GM12878 (cell line): ENCODE data around the gene AFG1L. TPM values are rescaled to one million over a fixed set of nuclear protein-coding genes. Genes with fewer than 3 reads are reported as not detected.

Source experiments
- ATAC-seq: fragments of 200-7000 bp; cut with Tn5 transposase; 3 replicates; pipeline ENCODE4 v1.9.1; 2020; ENCODE audit warnings: mild to moderate bottlenecking, moderate library complexity
- BruUV-seq: library from RNA; stranded (reverse); fragments of 400-500 nt; replicated peaks from 2 replicates; lab custom pipeline; 2021; lab: Mats Ljungman, UMichigan
- CTCF ChIA-PET: fragments of 300-600 bp; sonication (Branson Sonifier 250); formaldehyde crosslinking; extraction: SDS; loops from one replicate; lab custom pipeline; 2021; ENCODE audit warnings: inconsistent platforms; lab: Yijun Ruan, JAX
- POLR2A ChIA-PET: fragments of 350-600 bp; formaldehyde crosslinking; extraction: SDS; loops from one replicate; lab custom pipeline; 2021; ENCODE audit warnings: inconsistent platforms; lab: Charles Lee
- RAD21 ChIA-PET: fragments of 300-600 bp; sonication (Branson Sonifier 250); formaldehyde crosslinking; loops from one replicate; lab custom pipeline; 2023; ENCODE audit warnings: antibody characterized with exemption; ENCODE audit not compliant: unreplicated experiment; lab: Charles Lee
- SMC1A ChIA-PET: fragments of 300-600 bp; sonication (Branson Sonifier 250); formaldehyde crosslinking; loops from one replicate; lab custom pipeline; 2023; ENCODE audit not compliant: unreplicated experiment, uncharacterized antibody; lab: Charles Lee
- DNase-seq: peaks from one replicate; pipeline ENCODE4 v3.0.0-alpha.2; 2011; ENCODE audit warnings: low read depth, low spot score
- FAIRE-seq: peaks from 3 replicates; lab custom pipeline; 2011; peaks lifted over from hg19 to GRCh38; lab: Jason Lieb, UNC
- H2AFZ ChIP-seq: 2 replicates; pipeline ENCODE4 v1.6.0; 2011; ENCODE audit warnings: low read depth, low read length, control low read depth; ENCODE audit not compliant: control insufficient read depth
- H3K27ac ChIP-seq: 2 replicates; pipeline ENCODE4 v1.5.1; 2011; ENCODE audit warnings: control low read depth; ENCODE audit not compliant: control insufficient read depth, insufficient read depth
- H3K27me3 ChIP-seq, 2 experiments: replicated peaks in 1 of 2; 2 replicates each; pipeline versions ENCODE4 v1.6.0 to v1.6.1; 2011; ENCODE audit warnings: low read length in 1 of 2; ENCODE audit not compliant: control insufficient read depth in 2 of 2, insufficient read depth in 2 of 2
- H3K36me3 ChIP-seq, 2 experiments: 2 replicates each; pipeline ENCODE4 v1.5.1; 2011; ENCODE audit warnings: low read length in 1 of 2; ENCODE audit not compliant: control insufficient read depth in 2 of 2, insufficient read depth in 2 of 2
- H3K4me1 ChIP-seq: 2 replicates; pipeline ENCODE4 v1.6.1; 2011; ENCODE audit warnings: mild to moderate bottlenecking, low read length, moderate library complexity, mixed read lengths; ENCODE audit not compliant: control insufficient read depth, insufficient read depth
- H3K4me2 ChIP-seq: 2 replicates; pipeline ENCODE4 v1.6.0; 2011; ENCODE audit warnings: control low read depth; ENCODE audit not compliant: control insufficient read depth, insufficient read depth
- H3K4me3 ChIP-seq: fragments of 200-600 bp; sonication (generic); 2 replicates; pipeline ENCODE4 v1.5.1; 2016
- H3K79me2 ChIP-seq: 2 replicates; pipeline ENCODE4 v1.6.0; 2011; ENCODE audit warnings: low read length; ENCODE audit not compliant: control insufficient read depth, insufficient read depth
- H3K9ac ChIP-seq: 2 replicates; pipeline ENCODE4 v1.8.0; 2011; ENCODE audit warnings: low read length, control low read depth, mixed read lengths; ENCODE audit not compliant: control insufficient read depth, insufficient read depth
- H3K9me3 ChIP-seq: replicated peaks from 3 replicates; pipeline ENCODE4 v1.5.1; 2011; ENCODE audit warnings: mild to moderate bottlenecking, low read length; ENCODE audit not compliant: control insufficient read depth, insufficient read depth
- H4K20me1 ChIP-seq: 2 replicates; pipeline ENCODE4 v1.6.0; 2011; ENCODE audit not compliant: control insufficient read depth, insufficient read depth
- BMI1 ChIP-seq: fragments of 450-650 bp; IDR thresholded peaks from 2 replicates; pipeline ENCODE4 v1.6.1; 2016; ENCODE audit warnings: mild to moderate bottlenecking, moderate library complexity, borderline replicate concordance
- ELK1 ChIP-seq: IDR thresholded peaks from 2 replicates; pipeline ENCODE4 v1.6.1; 2012; ENCODE audit warnings: low read depth, low read length, improper control_type of control experiment
- NKRF ChIP-seq: fragments of 450-650 bp; conservative IDR thresholded peaks from 2 replicates; pipeline ENCODE4 v1.6.1; 2017; ENCODE audit warnings: mild to moderate bottlenecking, moderate library complexity
- NR2C2 ChIP-seq: IDR thresholded peaks from 2 replicates; pipeline ENCODE4 v1.6.1; 2011; ENCODE audit warnings: borderline replicate concordance, low read depth; ENCODE audit not compliant: control insufficient read depth, insufficient read length
- RCOR1 ChIP-seq: conservative IDR thresholded peaks from 2 replicates; pipeline ENCODE4 v1.6.1; 2012; ENCODE audit warnings: low read depth, low read length, improper control_type of control experiment
- YBX1 ChIP-seq: fragments of 450-650 bp; IDR thresholded peaks from 2 replicates; pipeline ENCODE4 v1.6.1; 2016; ENCODE audit warnings: antibody characterized with exemption
- ZBTB40 ChIP-seq: fragments of 450-650 bp; IDR thresholded peaks from 2 replicates; pipeline ENCODE4 v1.6.1; 2016; ENCODE audit warnings: mild to moderate bottlenecking, moderate library complexity, borderline replicate concordance
- WGBS: methylation state at CpG from one replicate; pipeline ENCODE4 v1.1.6; 2016; ENCODE audit warnings: low lambda C conversion rate; ENCODE audit not compliant: insufficient replicate concordance, insufficient coverage; ENCODE audit errors: missing lambda C conversion rate; 5-methylcytosine and 5-hydroxymethylcytosine counted together
- in situ Hi-C: fragments of 300-500 bp; cut with MboI; formaldehyde crosslinking; loops from 9 replicates; pipeline ENCODE4 v1.14.3; 2018; ENCODE audit warnings: mixed read lengths
- intact Hi-C: fragments of 100-400 bp; cut with micrococcal nuclease; formaldehyde crosslinking; loops from one replicate; pipeline ENCODE4 v1.14.2; 2022; ENCODE audit not compliant: unreplicated experiment
- polyA plus RNA-seq, 11 experiments: library from polyadenylated mRNA; depleted of rRNA in 4 of 11; unstranded in 6 of 11; stranded (reverse) in 5 of 11; fragments of >200 nt; fragmentation: Nextera tagmentation in 4 of 11; fragmentation: Illumina TruSeq in 1 of 11; extraction: Ambion mirVana in 4 of 11; extraction: Trizol in 1 of 11; gene quantifications; 1 replicate in 1 of 11; 2 replicates in 10 of 11; pipeline versions ENCODE4 v1.2.1 to v1.2.3, GENCODE V29; 2011 to 2016; ENCODE audit warnings: inconsistent platforms in 2 of 11, missing spikeins in 2 of 11, low read depth in 1 of 11
- total RNA-seq, 4 experiments: library from RNA; depleted of rRNA in 3 of 4; stranded (reverse); fragments of >200 nt in 3 of 4; fragmentation: Illumina TruSeq in 1 of 4; extraction: Trizol in 1 of 4; gene quantifications; 2 replicates each; pipeline versions ENCODE4 v1.2.1 to v1.2.3, GENCODE V29; 2013 to 2021

Gene AFG1L
- total and polyA plus RNA-seq, 10 of the 15 experiments (the other 5 are each of a cell fraction or from before 2014, with no cell fraction given) = 2.3 to 9.0 (median 4.3) TPM

- ChIA-PET CTCF (interaction anchor here (1.5 kb wide), 1 partner anchor 344 kb away, joined by 5 read pairs; no protein-coding TSS in a partner anchor), RAD21 (no interaction called here), POLR2A (no interaction called here), SMC1A (interaction anchor here (1.4 kb wide), 1 partner anchor 8 kb away, joined by 6 read pairs; no protein-coding TSS in a partner anchor)
- H3K4me3 ChIP-seq = no peak overlapping the region
- TF ChIP-seq YBX1 = no peak
- TF ChIP-seq NR2C2 = no peak
- TF ChIP-seq BMI1 = peak; percentile 56
- no peak overlapping the region for H2AFZ ChIP-seq
- H3K27me3 ChIP-seq = peaks cover 2 to 6% of the 10 kb centered on the region in 2 experiments; a peak in 2 of 4 replicates
- H3K36me3 ChIP-seq = no peaks in the 10 kb centered on the region
- H3K9ac ChIP-seq = no peak overlapping the region
- ATAC-seq (no peak), DNase-seq (no peak), FAIRE-seq (no peak)
- BruUV-seq = no TSS peak
- no peaks in the 10 kb centered on the region for H3K9me3 ChIP-seq
- no peaks in the 10 kb centered on the region for H4K20me1 ChIP-seq
- in situ Hi-C loops (loop anchor here (5.0 to 10.0 kb wide), 3 partner anchors 233 to 835 kb away; partner anchors contain the start of gene CD164), intact Hi-C loops (loop anchor here (10.0 kb wide), 1 partner anchor 835 kb away; the partner anchor contains the start of gene CD164)
- H3K79me2 ChIP-seq = no peaks in the 10 kb centered on the region
- WGBS = 61% methylated on average over 3 of the region's 3 CpGs
- no peak overlapping the region for H3K4me2 ChIP-seq
- no peaks in the 10 kb centered on the region for H3K4me1 ChIP-seq
- no peak overlapping the region for H3K27ac ChIP-seq
These were observed 254.9 kb downstream of the AFG1L start for GRCh38 chr6:108549741-108550140.

- DNase-seq (no peak), ATAC-seq (no peak), FAIRE-seq (no peak)
- H3K27ac ChIP-seq = no peak overlapping the region
- ChIA-PET CTCF (interaction anchor here (1.5 to 3.4 kb wide), 2 partner anchors 8 to 343 kb away, joined by 5 to 20 read pairs; no protein-coding TSS in a partner anchor), SMC1A (interaction anchor here (0.7 to 1.4 kb wide), 2 partner anchors 9 to 30 kb away, joined by 3 to 6 read pairs; no protein-coding TSS in a partner anchor), POLR2A (no interaction called here), RAD21 (no interaction called here)
- H3K9ac ChIP-seq = no peak overlapping the region
- intact Hi-C loops = loop anchor here (10.0 kb wide), 1 partner anchor 835 kb away; the partner anchor contains the start of gene CD164
- no peaks in the 10 kb centered on the region for H3K4me1 ChIP-seq
- WGBS = 44% methylated on average over 3 of the region's 3 CpGs
- H3K36me3 ChIP-seq = no peaks in the 10 kb centered on the region
- H3K4me3 ChIP-seq = no peak overlapping the region
- in situ Hi-C loops = loop anchor here (10.0 kb wide), 1 partner anchor 835 kb away; the partner anchor contains the start of gene CD164
- no peaks in the 10 kb centered on the region for H4K20me1 ChIP-seq
- H3K9me3 ChIP-seq = no peaks in the 10 kb centered on the region
- no peak overlapping the region for H3K4me2 ChIP-seq
- H3K79me2 ChIP-seq = no peaks in the 10 kb centered on the region
- no peak overlapping the region for H2AFZ ChIP-seq
- peaks cover 2 to 6% of the 10 kb centered on the region in 2 experiments; a peak in 2 of 4 replicates for H3K27me3 ChIP-seq
- no TSS peak for BruUV-seq
- TF ChIP-seq NKRF = no peak
- TF ChIP-seq RCOR1 = no peak
- no peak for TF ChIP-seq ELK1
- TF ChIP-seq ZBTB40 = no peak
These were observed 255.4 kb downstream of the AFG1L start for GRCh38 chr6:108550256-108550655.
